Aortic smooth muscle cell (primary cell): Measurements from ENCODE around the gene SYT8. TPM values are rescaled to one million over a fixed set of nuclear protein-coding genes. Genes with fewer than 3 reads are reported as not detected.

Experiments
- total RNA-seq: library from RNA; depleted of rRNA; stranded (reverse); fragments of >200 nt; gene quantifications from 2 replicates; pipeline ENCODE4 v1.2.3, GENCODE V29; 2014

The SYT8 gene
- 0.26 TPM in 1 of 2 replicates, not detected in the other for total RNA-seq

GRCh38 chr11:1834779-1835670 lies at the start of gene SYT8:
SYT8 (plus strand) TSS chr11:1834990; CDS start chr11:1835106, 116 bp downstream.

GRCh38 chr11:1838426-1839144 lies 3.8 kb downstream of the SYT8 start, which contains the start of gene TNNI2:
TNNI2 (plus strand) TSS chr11:1838981; CDS start chr11:1839697, 716 bp downstream.

GRCh38 chr11:1852877-1853276 lies 18.1 kb downstream of the SYT8 start, which contains the start of gene LSP1:
LSP1 (plus strand) TSS chr11:1853084; CDS start chr11:1853145, 61 bp downstream.

Other genes with a start within 250 kb of the SYT8 start
- not detected in 2 replicates for gene KRTAP5-1, start 249.7 kb upstream of the SYT8 start, total RNA-seq
- not detected in 2 replicates for gene KRTAP5-2, start 236.7 kb upstream of the SYT8 start, total RNA-seq
- not detected in 2 replicates for gene KRTAP5-3, start 226.5 kb upstream of the SYT8 start, total RNA-seq
- gene KRTAP5-4, start 212.9 kb upstream of the SYT8 start, total RNA-seq = 0.19 TPM in 1 of 2 replicates, not detected in the other
- not detected in 2 replicates for gene KRTAP5-5, start 205.2 kb upstream of the SYT8 start, total RNA-seq
- not detected in 2 replicates for gene KRTAP5-6, start 137.8 kb upstream of the SYT8 start, total RNA-seq
- 4.5 and 7.7 TPM in 2 replicates for gene IFITM10, start 84.4 kb upstream of the SYT8 start, total RNA-seq
- gene CTSD, start 71.1 kb upstream of the SYT8 start, total RNA-seq = 538 and 658 TPM in 2 replicates
- gene TNNI2, start 4.0 kb downstream of the SYT8 start, total RNA-seq = not detected in 2 replicates
- 6.7 and 18.2 TPM in 2 replicates for gene LSP1, start 18.1 kb downstream of the SYT8 start, total RNA-seq
- not detected in 2 replicates for gene PRR33, start 56.9 kb downstream of the SYT8 start, total RNA-seq
- gene TNNT3, start 84.7 kb downstream of the SYT8 start, total RNA-seq = 0.25 and 0.26 TPM in 2 replicates
- gene MRPL23, start 112.3 kb downstream of the SYT8 start, total RNA-seq = 164 and 189 TPM in 2 replicates
- gene H19, start 162.9 kb downstream of the SYT8 start, total RNA-seq = 0.37 TPM in 1 of 2 replicates, not detected in the other